ENCODE data around the gene CHTF8. TPM values are rescaled to one million over a fixed set of nuclear protein-coding genes. Genes with fewer than 3 reads are reported as not detected.
A peak's percentile ranks its signal among the peaks of the same experiment; 100 is the strongest.

CHTF8 gene, protein sequence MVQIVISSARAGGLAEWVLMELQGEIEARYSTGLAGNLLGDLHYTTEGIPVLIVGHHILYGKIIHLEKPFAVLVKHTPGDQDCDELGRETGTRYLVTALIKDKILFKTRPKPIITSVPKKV
- total RNA-seq (2013; cell fraction: nucleolus; rRNA removed): 47.3 and 60.4 TPM in 2 replicates
- total RNA-seq (2014; rRNA removed) (42.0 and 44.1 TPM in 2 replicates), total RNA-seq (2014; rRNA removed; fragmentation: Illumina TruSeq; extraction: Trizol) (91.6 and 93.4 TPM in 2 replicates), total RNA-seq (2021) (130 and 133 TPM in 2 replicates), polyA plus RNA-seq (2011; rRNA removed) (78.0 and 121 TPM in 2 replicates), polyA plus RNA-seq (2014; fragmentation: Illumina TruSeq; extraction: Trizol) (136 and 159 TPM in 2 replicates), polyA plus RNA-seq (2014; fragmentation: Nextera tagmentation; extraction: Ambion mirVana) (10 to 100 TPM; 18.5 to 52.7 TPM), polyA plus RNA-seq (2014; rRNA removed) (146 and 153 TPM in 2 replicates), polyA plus RNA-seq (2016; fragmentation: Nextera tagmentation; extraction: Ambion mirVana) (100 to 1,000 TPM; 101 to 103 TPM), polyA minus RNA-seq (2011; rRNA and poly(A)+ RNA removed) (65.8 and 129 TPM in 2 replicates), Bru-seq, nascent RNA (percentile 77 among the genes with signal in this experiment), BruChase-seq, experiment 1, labeled RNA remaining after a 6-hour chase (percentile 83 among the genes with signal in this experiment), BruChase-seq, experiment 2, labeled RNA remaining after a 2-hour chase (percentile 86 among the genes with signal in this experiment)
- 55.6 TPM for polyA plus RNA-seq (2011; ENCODE audit: low read depth)
- polyA plus RNA-seq (2011; cell fraction: cytosol; rRNA removed): 164 and 178 TPM in 2 replicates
- 64.6 and 64.7 TPM in 2 replicates for polyA plus RNA-seq (2011; cell fraction: nucleus; rRNA removed)
- polyA plus RNA-seq (2012): 67.6 and 70.3 TPM in 2 replicates
- polyA minus RNA-seq (2011; cell fraction: cytosol; rRNA and poly(A)+ RNA removed): 37.8 and 41.9 TPM in 2 replicates
- polyA minus RNA-seq (2011; cell fraction: nucleus; rRNA and poly(A)+ RNA removed): 14.6 and 21.5 TPM in 2 replicates
- long read RNA-seq, experiment 1, transcript CHTF8-205 (3 exons, 856 nt): major isoform, 6 of 25 reads
- long read RNA-seq, experiment 1, partial matches to known transcripts: 2 of 25 reads
- long read RNA-seq, experiment 1, other reads (novel, unspliced or antisense): 7 of 25 reads
- long read RNA-seq, experiment 2, transcript CHTF8-201 (1 exons, 2,561 nt): major isoform, 12 of 15 reads
- long read RNA-seq, experiment 2, partial matches to known transcripts: 0 of 15 reads
- long read RNA-seq, experiment 2, other reads (novel, unspliced or antisense): 3 of 15 reads

DNA sequence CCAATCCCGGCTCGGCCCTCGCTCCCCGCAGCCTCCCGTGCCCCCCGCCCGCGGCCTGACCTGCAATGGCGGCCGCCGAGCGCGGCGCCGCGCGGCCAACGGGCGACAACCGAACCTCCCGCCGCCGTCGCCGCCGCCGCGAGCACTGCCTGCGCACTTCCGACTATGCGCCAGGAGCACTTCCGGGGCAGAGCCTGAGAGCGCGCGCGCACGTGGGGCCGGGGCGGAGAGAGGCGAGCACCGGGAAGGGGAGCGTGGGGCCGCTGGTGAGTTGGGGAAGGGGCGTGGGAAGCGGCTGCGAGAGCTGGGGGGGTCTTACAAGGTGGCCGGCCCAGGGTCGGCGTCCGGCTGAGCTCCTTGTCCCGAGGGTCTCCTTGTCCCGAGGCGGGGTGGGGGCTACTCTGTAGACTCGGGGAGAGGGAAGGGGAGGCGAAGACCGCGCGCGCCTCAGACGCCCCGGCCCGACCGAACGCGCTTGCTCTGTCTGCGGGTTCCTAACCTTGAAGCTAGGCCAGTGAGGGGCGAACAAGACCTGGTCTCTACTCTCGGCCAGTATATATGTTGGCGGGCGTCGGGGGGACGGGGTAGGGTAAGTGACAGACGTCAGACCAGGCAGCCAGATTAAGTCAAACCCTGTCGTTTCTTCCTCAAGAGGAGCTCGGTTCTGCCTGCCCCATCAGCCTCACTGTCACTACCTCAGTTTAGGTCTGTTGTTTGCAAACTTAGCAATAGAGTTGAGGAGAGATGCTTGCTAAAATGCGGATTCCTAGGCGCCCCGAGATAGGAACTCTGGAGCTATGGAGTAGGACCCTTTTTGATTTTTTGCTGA, at the start of gene CHTF8, which contains the start of gene UTP4:
Gene CHTF8, minus strand, starts transcription at position 165 of the 829 bp plus-strand sequence. CDS start 11,130 bp downstream, outside the sequence.
Gene UTP4, plus strand, starts transcription at position 226 of the 829 bp plus-strand sequence. CDS start 811 bp downstream, outside the sequence.
- H3K79me2 ChIP-seq (ENCODE audit: control insufficient read depth, insufficient read depth, low read length): peaks cover 80% of the 10 kb centered on the region
- intact Hi-C loops (cut with micrococcal nuclease; ENCODE audit: unreplicated experiment) (no loop called here), in situ Hi-C loops (cut with MboI) (no loop called here)
- H3K9me3 ChIP-seq (replicated peaks; ENCODE audit: control insufficient read depth, insufficient read depth, low read length): no peaks in the 10 kb centered on the region
- whole genome bisulfite sequencing (ENCODE audit: insufficient coverage, insufficient replicate concordance, low lambda C conversion rate, missing lambda C conversion rate): under 1% methylated on average over 42 of the region's 78 CpGs
- H4K20me1 ChIP-seq (ENCODE audit: control insufficient read depth, insufficient read depth): no peaks in the 10 kb centered on the region
- no peaks in the 10 kb centered on the region for H3K27me3 ChIP-seq (replicated peaks in 1 of 2; ENCODE audit: control insufficient read depth in 2 of 2, insufficient read depth in 2 of 2, low read length in 1 of 2)
- H3K4me1 ChIP-seq (ENCODE audit: control insufficient read depth, insufficient read depth, low read length): peaks cover 2% of the 10 kb centered on the region; the same call in 1 of the 2 replicates
- ChIA-PET POLR2A (interaction anchor here (0.5 to 1.7 kb wide), 7 partner anchors 8 to 246 kb away, joined by 3 to 11 read pairs (median 4); no protein-coding TSS in a partner anchor), SMC1A (ENCODE audit: uncharacterized antibody, unreplicated experiment) (interaction anchor here (1.0 to 1.6 kb wide), 6 partner anchors 9 to 209 kb away, joined by 3 to 11 read pairs (median 4); no protein-coding TSS in a partner anchor), RAD21 (ENCODE audit: unreplicated experiment) (interaction anchor here (0.6 to 1.5 kb wide), 3 partner anchors 9 to 75 kb away, joined by 3 to 4 read pairs (median 4); no protein-coding TSS in a partner anchor), CTCF (interaction anchor here (0.9 to 2.5 kb wide), 7 partner anchors 7 to 230 kb away, joined by 3 to 15 read pairs (median 3); no protein-coding TSS in a partner anchor)
- DNase-seq (ENCODE audit: low read depth, low spot score) (no peak), FAIRE-seq (peak; percentile 59), ATAC-seq (peak; percentile 93)
- peak within 1 kb of the TSS; percentile 87 for H3K9ac ChIP-seq (ENCODE audit: control insufficient read depth, insufficient read depth, low read length)
- H2AFZ ChIP-seq (ENCODE audit: control insufficient read depth, low read depth, low read length): peak within 1 kb of the TSS; percentile 45
- H3K36me3 ChIP-seq (ENCODE audit: control insufficient read depth in 2 of 2, insufficient read depth in 2 of 2, low read length in 1 of 2): peaks cover 0 to 1% of the 10 kb centered on the region in 2 experiments; a peak in 1 of 4 replicates
- peak within 1 kb of the TSS; percentile 92 for H3K4me2 ChIP-seq (ENCODE audit: control insufficient read depth, insufficient read depth)
- BruUV-seq (replicated peaks): no TSS peak
- peak within 1 kb of the TSS; percentile 95 for H3K4me3 ChIP-seq
- H3K27ac ChIP-seq (ENCODE audit: control insufficient read depth, insufficient read depth): peak within 1 kb of the TSS; percentile 96
- TF ChIP-seq SREBF2 (IDR thresholded peaks at IDR 0.05; ENCODE audit: low read length) (no peak), RB1 (IDR thresholded peaks at IDR 0.05; ENCODE audit: borderline replicate concordance) (peak; percentile 71; the same call in 1 of the 2 replicates), CHD2 (IDR thresholded peaks at IDR 0.05; ENCODE audit: borderline replicate concordance, low read depth, low read length) (peak; percentile 41; the same call in 1 of the 2 replicates), IKZF1 (conservative IDR thresholded peaks at IDR 0.05) (peak; percentile 81)
- TF ChIP-seq, protein P1, sequence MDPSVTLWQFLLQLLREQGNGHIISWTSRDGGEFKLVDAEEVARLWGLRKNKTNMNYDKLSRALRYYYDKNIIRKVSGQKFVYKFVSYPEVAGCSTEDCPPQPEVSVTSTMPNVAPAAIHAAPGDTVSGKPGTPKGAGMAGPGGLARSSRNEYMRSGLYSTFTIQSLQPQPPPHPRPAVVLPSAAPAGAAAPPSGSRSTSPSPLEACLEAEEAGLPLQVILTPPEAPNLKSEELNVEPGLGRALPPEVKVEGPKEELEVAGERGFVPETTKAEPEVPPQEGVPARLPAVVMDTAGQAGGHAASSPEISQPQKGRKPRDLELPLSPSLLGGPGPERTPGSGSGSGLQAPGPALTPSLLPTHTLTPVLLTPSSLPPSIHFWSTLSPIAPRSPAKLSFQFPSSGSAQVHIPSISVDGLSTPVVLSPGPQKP (IDR thresholded peaks at IDR 0.05; ENCODE audit: low read depth, low read length): no peak
- TF ChIP-seq, protein P2, sequence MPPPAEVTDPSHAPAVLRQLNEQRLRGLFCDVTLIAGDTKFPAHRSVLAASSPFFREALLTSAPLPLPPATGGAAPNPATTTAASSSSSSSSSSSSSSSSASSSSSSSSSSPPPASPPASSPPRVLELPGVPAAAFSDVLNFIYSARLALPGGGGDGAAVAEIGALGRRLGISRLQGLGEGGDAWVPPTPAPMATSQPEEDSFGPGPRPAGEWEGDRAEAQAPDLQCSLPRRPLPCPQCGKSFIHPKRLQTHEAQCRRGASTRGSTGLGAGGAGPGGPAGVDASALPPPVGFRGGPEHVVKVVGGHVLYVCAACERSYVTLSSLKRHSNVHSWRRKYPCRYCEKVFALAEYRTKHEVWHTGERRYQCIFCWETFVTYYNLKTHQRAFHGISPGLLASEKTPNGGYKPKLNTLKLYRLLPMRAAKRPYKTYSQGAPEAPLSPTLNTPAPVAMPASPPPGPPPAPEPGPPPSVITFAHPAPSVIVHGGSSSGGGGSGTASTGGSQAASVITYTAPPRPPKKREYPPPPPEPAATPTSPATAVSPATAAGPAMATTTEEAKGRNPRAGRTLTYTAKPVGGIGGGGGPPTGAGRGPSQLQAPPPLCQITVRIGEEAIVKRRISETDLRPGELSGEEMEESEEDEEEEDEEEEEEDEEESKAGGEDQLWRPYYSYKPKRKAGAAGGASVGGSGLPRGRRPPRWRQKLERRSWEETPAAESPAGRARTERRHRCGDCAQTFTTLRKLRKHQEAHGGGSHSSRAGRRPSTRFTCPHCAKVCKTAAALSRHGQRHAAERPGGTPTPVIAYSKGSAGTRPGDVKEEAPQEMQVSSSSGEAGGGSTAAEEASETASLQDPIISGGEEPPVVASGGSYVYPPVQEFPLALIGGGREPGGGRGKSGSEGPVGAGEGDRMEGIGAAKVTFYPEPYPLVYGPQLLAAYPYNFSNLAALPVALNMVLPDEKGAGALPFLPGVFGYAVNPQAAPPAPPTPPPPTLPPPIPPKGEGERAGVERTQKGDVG (CRISPR knock-in tag; IDR thresholded peaks at IDR 0.05): no peak

Data from GM12878 (cell line).